GM12878 (cell line): Measurements from ENCODE around the gene KLF11. TPM values are rescaled to one million over a fixed set of nuclear protein-coding genes. Genes with fewer than 3 reads are reported as not detected.

Experiments used
- BCL11A ChIP-seq: IDR thresholded peaks from 2 replicates; pipeline ENCODE4 v1.6.1; 2011; ENCODE audit warnings: low read depth, low read length
- CBFB ChIP-seq: IDR thresholded peaks from 2 replicates; pipeline ENCODE4 v1.6.1; 2016; ENCODE audit warnings: antibody characterized with exemption, low read depth
- CBX5 ChIP-seq: sonication (generic); IDR thresholded peaks from 2 replicates; pipeline ENCODE4 v1.6.1; 2016; ENCODE audit warnings: low read depth, moderate library complexity, mild to moderate bottlenecking, inconsistent platforms
- ETV6 ChIP-seq, 2 experiments: fragments of 450-650 bp in 1 of 2; IDR thresholded peaks in 1 of 2; conservative IDR thresholded peaks in 1 of 2; 2 replicates each; pipeline ENCODE4 v1.6.1; 2014; ENCODE audit warnings: antibody characterized with exemption in 1 of 2, borderline replicate concordance in 1 of 2, low read depth in 1 of 2, mild to moderate bottlenecking in 1 of 2, moderate library complexity in 1 of 2
- KLF5 ChIP-seq: fragments of 450-650 bp; IDR thresholded peaks from 2 replicates; pipeline ENCODE4 v1.6.1; 2014; ENCODE audit warnings: mild to moderate bottlenecking; ENCODE audit not compliant: partially characterized antibody
- MTA2 ChIP-seq: fragments of 450-650 bp; IDR thresholded peaks from 2 replicates; pipeline ENCODE4 v1.6.1; 2016; ENCODE audit warnings: low read depth, mild to moderate bottlenecking, moderate library complexity
- MXI1 ChIP-seq: fragments of 150-350 bp; IDR thresholded peaks from 2 replicates; pipeline ENCODE4 v1.6.1; 2011; ENCODE audit warnings: low read depth, mild to moderate bottlenecking, inconsistent platforms, low read length, improper control_type of control experiment
- POLR2AphosphoS2 ChIP-seq: IDR thresholded peaks from 2 replicates; pipeline ENCODE4 v1.6.1; 2011; ENCODE audit warnings: low read depth, mild to moderate bottlenecking, low read length, improper control_type of control experiment, moderate library complexity
- ZNF274 ChIP-seq: IDR thresholded peaks from one replicate; pipeline ENCODE4 v1.8.0; 2011; ENCODE audit not compliant: insufficient read length, insufficient read depth
- polyA plus RNA-seq, 11 experiments: library from polyadenylated mRNA; depleted of rRNA in 4 of 11; unstranded in 6 of 11; stranded (reverse) in 5 of 11; fragments of >200 nt; fragmentation: Nextera tagmentation in 4 of 11; fragmentation: Illumina TruSeq in 1 of 11; extraction: Ambion mirVana in 4 of 11; extraction: Trizol in 1 of 11; gene quantifications; 1 replicate in 1 of 11; 2 replicates in 10 of 11; pipeline versions ENCODE4 v1.2.1 to v1.2.3, GENCODE V29; 2011 to 2016; ENCODE audit warnings: inconsistent platforms in 2 of 11, missing spikeins in 2 of 11, low read depth in 1 of 11
- total RNA-seq, 4 experiments: library from RNA; depleted of rRNA in 3 of 4; stranded (reverse); fragments of >200 nt in 3 of 4; fragmentation: Illumina TruSeq in 1 of 4; extraction: Trizol in 1 of 4; gene quantifications; 2 replicates each; pipeline versions ENCODE4 v1.2.1 to v1.2.3, GENCODE V29; 2013 to 2021
- TF ChIP-seq, protein P1 (sequence below): fragments of 150-350 bp; IDR thresholded peaks from 2 replicates; pipeline ENCODE4 v1.6.1; 2016; ENCODE audit warnings: low read depth, low read length
- TF ChIP-seq, protein P2 (sequence below): fragments of 450-650 bp; IDR thresholded peaks from 2 replicates; pipeline ENCODE4 v1.6.1; 2017; ENCODE audit warnings: borderline replicate concordance
- TF ChIP-seq, protein P3 (sequence below): IDR thresholded peaks from 2 replicates; pipeline ENCODE4 v1.6.1; 2012; ENCODE audit warnings: mild to moderate bottlenecking, low read depth, low read length
- TF ChIP-seq, protein P4 (sequence below): fragments of 450-650 bp; IDR thresholded peaks from 2 replicates; pipeline ENCODE4 v1.6.1; 2017; ENCODE audit warnings: mild to moderate bottlenecking

The KLF11 gene
- total and polyA plus RNA-seq, 10 of the 15 experiments (the other 5 are each of a cell fraction or from before 2014, with no cell fraction given) = 0.03 to 0.54 (median 0.14) TPM; not detected in 1

DNA sequence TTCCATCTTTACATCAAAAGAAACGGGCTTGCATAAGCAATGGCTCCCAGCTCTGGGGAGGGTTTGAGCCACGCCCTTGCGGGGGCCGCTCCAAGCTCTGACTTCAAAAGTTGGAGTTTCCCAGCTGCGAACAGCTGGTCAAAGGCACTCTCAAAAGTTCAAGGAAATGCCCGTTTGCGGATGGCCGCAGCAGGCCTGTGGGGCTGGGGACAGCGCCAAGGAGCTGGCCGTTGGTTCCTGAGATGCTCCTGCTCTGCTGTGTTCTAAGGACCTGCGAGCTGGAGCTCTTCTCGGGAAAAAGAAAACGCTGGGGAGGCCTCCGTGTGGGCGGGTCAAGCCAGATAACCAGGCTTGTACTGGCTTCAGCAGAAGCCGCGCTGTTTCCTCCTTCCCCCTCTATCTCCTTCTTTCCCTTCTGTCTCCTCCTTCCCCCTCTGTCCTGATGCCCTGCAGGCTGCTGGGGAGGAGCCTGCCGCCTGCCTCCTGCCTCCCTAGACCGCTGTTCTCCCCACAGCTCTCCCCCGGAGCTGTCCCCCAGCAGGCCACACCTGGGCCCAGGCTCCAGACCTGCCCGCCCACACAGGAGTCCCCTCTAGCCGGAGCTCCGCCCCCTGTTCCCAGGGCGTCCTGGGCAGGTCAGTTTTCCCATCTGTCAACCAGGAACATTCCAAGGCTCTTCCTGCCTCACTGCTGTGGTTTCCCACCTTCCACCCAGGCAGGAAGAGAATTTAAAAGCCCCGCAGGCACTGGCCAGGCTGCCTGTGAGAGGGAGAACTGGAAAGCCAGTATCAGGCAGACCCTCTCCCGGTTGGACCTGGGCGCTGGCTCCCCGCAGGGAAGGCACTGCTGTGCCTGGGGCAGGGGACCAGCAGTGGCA is 14.1 kb downstream of the KLF11 start (continued):
- TF ChIP-seq ETV6 (conservative IDR thresholded peaks at IDR 0.05 in 1 of 2, IDR thresholded peaks at IDR 0.05 in 1 of 2; ENCODE audit: borderline replicate concordance in 1 of 2, low read depth in 1 of 2) (no peak), ZNF274 (no peak), KLF5 (no peak), POLR2AphosphoS2 (no peak), BCL11A (no peak), CBFB (no peak), CBX5 (no peak), MTA2 (no peak), MXI1 (no peak)
- TF ChIP-seq, protein P1, sequence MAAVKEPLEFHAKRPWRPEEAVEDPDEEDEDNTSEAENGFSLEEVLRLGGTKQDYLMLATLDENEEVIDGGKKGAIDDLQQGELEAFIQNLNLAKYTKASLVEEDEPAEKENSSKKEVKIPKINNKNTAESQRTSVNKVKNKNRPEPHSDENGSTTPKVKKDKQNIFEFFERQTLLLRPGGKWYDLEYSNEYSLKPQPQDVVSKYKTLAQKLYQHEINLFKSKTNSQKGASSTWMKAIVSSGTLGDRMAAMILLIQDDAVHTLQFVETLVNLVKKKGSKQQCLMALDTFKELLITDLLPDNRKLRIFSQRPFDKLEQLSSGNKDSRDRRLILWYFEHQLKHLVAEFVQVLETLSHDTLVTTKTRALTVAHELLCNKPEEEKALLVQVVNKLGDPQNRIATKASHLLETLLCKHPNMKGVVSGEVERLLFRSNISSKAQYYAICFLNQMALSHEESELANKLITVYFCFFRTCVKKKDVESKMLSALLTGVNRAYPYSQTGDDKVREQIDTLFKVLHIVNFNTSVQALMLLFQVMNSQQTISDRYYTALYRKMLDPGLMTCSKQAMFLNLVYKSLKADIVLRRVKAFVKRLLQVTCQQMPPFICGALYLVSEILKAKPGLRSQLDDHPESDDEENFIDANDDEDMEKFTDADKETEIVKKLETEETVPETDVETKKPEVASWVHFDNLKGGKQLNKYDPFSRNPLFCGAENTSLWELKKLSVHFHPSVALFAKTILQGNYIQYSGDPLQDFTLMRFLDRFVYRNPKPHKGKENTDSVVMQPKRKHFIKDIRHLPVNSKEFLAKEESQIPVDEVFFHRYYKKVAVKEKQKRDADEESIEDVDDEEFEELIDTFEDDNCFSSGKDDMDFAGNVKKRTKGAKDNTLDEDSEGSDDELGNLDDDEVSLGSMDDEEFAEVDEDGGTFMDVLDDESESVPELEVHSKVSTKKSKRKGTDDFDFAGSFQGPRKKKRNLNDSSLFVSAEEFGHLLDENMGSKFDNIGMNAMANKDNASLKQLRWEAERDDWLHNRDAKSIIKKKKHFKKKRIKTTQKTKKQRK = no peak
- TF ChIP-seq, protein P2, sequence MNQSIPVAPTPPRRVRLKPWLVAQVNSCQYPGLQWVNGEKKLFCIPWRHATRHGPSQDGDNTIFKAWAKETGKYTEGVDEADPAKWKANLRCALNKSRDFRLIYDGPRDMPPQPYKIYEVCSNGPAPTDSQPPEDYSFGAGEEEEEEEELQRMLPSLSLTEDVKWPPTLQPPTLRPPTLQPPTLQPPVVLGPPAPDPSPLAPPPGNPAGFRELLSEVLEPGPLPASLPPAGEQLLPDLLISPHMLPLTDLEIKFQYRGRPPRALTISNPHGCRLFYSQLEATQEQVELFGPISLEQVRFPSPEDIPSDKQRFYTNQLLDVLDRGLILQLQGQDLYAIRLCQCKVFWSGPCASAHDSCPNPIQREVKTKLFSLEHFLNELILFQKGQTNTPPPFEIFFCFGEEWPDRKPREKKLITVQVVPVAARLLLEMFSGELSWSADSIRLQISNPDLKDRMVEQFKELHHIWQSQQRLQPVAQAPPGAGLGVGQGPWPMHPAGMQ = no peak
- TF ChIP-seq, protein P3, sequence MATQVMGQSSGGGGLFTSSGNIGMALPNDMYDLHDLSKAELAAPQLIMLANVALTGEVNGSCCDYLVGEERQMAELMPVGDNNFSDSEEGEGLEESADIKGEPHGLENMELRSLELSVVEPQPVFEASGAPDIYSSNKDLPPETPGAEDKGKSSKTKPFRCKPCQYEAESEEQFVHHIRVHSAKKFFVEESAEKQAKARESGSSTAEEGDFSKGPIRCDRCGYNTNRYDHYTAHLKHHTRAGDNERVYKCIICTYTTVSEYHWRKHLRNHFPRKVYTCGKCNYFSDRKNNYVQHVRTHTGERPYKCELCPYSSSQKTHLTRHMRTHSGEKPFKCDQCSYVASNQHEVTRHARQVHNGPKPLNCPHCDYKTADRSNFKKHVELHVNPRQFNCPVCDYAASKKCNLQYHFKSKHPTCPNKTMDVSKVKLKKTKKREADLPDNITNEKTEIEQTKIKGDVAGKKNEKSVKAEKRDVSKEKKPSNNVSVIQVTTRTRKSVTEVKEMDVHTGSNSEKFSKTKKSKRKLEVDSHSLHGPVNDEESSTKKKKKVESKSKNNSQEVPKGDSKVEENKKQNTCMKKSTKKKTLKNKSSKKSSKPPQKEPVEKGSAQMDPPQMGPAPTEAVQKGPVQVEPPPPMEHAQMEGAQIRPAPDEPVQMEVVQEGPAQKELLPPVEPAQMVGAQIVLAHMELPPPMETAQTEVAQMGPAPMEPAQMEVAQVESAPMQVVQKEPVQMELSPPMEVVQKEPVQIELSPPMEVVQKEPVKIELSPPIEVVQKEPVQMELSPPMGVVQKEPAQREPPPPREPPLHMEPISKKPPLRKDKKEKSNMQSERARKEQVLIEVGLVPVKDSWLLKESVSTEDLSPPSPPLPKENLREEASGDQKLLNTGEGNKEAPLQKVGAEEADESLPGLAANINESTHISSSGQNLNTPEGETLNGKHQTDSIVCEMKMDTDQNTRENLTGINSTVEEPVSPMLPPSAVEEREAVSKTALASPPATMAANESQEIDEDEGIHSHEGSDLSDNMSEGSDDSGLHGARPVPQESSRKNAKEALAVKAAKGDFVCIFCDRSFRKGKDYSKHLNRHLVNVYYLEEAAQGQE = no peak
- TF ChIP-seq, protein P4, sequence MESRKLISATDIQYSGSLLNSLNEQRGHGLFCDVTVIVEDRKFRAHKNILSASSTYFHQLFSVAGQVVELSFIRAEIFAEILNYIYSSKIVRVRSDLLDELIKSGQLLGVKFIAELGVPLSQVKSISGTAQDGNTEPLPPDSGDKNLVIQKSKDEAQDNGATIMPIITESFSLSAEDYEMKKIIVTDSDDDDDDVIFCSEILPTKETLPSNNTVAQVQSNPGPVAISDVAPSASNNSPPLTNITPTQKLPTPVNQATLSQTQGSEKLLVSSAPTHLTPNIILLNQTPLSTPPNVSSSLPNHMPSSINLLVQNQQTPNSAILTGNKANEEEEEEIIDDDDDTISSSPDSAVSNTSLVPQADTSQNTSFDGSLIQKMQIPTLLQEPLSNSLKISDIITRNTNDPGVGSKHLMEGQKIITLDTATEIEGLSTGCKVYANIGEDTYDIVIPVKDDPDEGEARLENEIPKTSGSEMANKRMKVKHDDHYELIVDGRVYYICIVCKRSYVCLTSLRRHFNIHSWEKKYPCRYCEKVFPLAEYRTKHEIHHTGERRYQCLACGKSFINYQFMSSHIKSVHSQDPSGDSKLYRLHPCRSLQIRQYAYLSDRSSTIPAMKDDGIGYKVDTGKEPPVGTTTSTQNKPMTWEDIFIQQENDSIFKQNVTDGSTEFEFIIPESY = no peak
